ENCODE data around the gene RYR1.

The RYR1 gene

DNA sequence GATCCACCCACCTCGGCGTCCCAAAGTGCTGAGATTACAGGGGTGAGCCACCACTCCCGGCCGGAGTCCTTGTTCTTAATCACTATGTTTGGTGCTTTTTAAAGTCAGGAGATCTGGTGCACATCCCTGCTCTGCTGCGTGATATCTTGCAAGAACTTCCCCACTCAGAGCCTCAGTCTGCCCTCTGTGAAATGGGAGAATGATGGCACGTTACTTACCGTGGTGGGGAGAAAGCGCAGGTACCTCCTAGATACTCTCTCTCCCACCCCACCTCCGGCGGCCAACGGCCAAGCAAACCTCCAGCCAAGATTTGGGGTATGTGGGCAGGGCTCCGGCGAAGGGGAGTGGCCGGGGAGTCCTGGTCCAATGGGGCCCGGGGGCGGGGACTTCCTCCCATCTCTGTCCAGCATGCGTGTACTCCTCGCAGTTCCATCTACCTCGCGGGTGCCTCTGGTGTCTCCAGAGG lies at the start of gene RYR1:
TSS of gene RYR1 (plus strand) at position 424 of the 466 bp plus-strand sequence. CDS start 139 bp downstream, outside the sequence.
- DNase-seq (ENCODE audit: low read depth in 3 of 3), result peak in 1 of 3 experiments; percentile 10

DNA sequence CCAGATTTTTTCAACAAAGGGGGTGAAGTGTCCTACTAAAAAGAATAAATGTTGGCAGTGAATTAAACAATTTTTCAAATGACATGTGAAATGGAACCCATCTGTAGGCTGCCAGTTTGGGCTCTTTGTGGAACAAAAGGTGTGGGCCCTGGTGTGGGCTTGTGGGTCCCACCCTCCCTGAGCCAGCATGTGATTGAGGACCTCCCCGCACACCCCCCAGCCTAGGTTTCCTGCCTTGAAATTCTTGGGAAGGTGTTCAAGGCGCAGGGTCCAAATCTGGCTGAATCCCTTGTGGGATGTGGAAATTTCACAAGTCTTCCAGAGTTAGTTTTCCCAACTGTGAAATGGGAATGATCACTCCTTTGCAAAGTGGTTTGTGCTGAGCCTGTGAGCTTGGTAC lies 49.7 kb upstream of the RYR1 start:
- DNase-seq (ENCODE audit: low read depth in 3 of 3), result no peak

DNA sequence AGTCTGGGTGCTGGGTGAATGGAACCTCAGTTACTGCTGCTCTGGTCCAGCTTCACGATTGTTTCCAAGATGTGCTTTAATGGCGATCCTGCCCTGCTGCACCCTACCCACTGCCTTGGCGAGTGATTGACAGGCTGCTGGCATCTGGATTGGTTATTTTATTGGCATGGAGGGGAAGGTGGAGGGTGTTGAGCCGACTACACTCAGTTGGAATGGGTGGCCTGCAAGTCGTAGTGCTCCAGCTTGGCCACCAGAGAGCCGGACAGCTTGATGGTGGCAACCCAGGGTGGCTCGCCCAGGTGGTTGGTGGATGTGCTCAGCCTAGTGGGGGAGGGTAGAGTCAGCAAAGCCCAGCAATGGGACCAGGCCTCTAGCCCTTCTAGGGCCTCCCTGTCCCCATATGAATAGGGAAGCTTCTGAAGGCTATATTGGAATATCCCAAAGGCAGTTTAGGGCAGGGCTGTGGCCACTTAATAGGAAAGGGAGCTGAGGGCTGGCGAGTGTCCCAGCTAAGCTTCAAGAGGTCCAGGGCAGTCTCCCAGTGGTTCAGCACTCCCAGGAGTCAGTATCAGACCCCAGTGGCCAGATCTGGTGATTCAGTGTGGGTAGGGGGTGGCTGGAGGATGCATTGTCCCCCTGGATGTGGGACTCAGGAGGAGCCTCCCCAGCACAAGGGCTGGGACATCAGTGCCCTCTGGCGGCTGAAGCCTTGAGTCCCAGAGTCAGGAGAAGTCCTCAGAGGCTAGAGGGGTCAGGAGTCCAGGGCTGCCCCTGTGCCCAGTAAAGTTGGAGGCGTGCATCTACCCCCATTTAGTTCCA lies 49.1 kb upstream of the RYR1 start:
- no peak for DNase-seq (ENCODE audit: low read depth in 3 of 3)

DNA sequence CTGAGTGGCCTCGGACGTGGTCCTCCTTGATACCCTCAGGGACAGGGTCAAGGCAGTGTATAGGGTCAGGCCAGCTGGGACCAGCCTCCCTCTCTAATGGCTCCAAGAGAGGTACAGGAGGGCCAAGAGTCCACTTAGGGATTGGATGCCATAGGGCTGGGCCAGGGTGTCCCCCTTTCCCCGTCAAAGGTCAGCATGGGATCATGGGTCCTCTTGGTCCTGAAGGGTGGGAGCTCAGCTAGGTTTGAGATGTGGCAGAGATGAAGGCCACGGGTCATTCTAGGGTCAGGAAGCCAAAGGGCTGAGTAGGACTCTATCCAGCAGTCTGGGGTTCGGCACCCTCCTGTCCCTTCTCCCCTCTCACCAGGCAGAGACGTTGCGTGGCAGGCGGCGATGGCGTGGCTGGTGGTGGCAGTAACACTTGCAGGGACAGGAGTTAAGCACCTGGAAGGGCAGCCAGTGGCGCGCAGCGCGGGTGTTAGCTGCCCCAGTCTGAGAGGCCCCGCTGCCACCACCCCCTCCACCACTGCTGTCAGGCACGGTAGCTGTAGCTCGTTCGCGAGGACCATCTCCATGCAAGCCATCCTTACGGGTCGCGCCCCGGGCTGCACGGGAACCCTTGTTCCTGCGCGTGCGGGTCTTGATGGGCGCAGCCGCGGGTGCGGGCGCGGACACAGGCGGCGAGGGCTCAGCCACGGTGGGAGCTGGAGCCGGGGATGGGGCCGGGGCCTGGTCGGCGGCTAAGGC lies 48.3 kb upstream of the RYR1 start:
- no peak for DNase-seq (ENCODE audit: low read depth in 3 of 3)

DNA sequence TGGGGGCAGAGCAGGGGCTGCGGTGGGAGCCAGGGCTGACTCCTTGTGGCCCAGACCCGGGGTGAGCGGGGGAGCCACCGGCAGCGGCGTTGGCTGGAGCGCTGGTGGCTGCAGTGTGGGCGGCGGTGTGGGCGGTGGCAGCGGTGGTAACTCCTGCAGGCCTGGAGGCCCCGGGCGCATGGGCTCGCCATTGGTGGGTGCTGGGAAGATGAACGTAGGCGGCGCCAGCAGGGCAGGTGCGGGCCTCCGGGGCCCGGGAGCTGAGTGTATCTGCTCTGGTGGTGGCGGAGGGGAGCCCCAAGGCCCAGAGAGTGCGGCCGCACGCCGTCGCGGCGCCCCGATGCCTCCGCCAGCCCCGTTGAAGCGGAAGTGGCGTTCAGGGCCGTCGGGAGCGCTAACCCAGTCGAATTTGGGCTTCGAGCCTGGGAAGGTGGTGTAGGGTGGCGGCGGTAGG lies 47.7 kb upstream of the RYR1 start:
- no peak for DNase-seq (ENCODE audit: low read depth in 3 of 3)

- DNase-seq (ENCODE audit: low read depth in 3 of 3), result no peak
Measured at GRCh38 chr19:38386300-38386970, 47.1 kb upstream of the RYR1 start.

GRCh38 chr19:38386971-38387549 lies 46.4 kb upstream of the RYR1 start:
- no peak for DNase-seq (ENCODE audit: low read depth in 3 of 3)

DNA sequence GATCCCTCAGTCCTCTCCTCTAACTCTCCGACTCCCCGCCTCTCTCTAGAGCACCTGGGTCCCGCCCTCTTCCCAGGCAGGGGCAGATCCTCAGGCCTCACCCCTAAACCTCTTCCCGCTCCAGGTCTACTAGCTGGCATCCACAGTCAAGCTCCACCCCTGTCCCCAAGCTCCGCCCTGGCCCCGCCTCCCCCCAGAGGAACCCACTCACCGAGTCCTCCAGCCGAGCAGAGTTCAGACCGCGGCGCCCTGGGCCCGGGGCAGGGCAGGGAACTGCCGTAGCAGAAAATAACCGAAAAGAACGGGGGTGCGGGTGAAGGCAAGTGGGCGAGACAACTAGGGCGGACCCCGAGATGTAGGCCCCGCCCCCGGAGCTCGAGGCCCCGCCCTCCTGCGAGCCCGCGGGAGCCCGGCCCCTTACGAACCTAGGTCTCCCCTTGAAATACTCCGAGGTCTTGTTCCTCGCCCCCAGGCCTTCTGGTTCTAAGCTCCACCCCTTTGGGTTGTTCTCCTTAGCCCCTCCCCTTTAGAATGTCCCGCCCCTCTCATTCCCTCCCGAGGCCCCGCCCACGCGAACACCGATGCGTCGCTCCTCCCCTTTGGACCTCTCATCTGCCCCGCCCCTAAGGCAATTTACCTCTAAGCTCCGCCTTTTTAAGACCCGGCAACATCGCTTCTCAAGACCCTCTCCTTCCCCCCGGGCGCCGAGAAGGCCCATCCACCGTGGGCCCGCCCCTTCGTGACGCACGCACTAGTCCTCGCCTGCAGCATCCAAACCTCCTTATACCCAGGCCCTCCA lies 45.7 kb upstream of the RYR1 start, which contains the start of gene GGN:
TSS of gene GGN (minus strand) at position 485 of the 799 bp plus-strand sequence. CDS start 773 bp downstream, outside the sequence.
- DNase-seq (ENCODE audit: low read depth in 3 of 3), result peak; percentile 63 to 70 (median 65)

- no peak for DNase-seq (ENCODE audit: low read depth in 3 of 3)
Measured at GRCh38 chr19:38388349-38389100, 45.0 kb upstream of the RYR1 start, which contains the start of gene SPRED3. Gene SPRED3, plus strand, starts transcription at chr19:38388697. Its CDS starts 1,606 bp downstream, at chr19:38390303.

GRCh38 chr19:38389101-38389925 lies 44.2 kb upstream of the RYR1 start:
- no peak for DNase-seq (ENCODE audit: low read depth in 3 of 3)

DNA sequence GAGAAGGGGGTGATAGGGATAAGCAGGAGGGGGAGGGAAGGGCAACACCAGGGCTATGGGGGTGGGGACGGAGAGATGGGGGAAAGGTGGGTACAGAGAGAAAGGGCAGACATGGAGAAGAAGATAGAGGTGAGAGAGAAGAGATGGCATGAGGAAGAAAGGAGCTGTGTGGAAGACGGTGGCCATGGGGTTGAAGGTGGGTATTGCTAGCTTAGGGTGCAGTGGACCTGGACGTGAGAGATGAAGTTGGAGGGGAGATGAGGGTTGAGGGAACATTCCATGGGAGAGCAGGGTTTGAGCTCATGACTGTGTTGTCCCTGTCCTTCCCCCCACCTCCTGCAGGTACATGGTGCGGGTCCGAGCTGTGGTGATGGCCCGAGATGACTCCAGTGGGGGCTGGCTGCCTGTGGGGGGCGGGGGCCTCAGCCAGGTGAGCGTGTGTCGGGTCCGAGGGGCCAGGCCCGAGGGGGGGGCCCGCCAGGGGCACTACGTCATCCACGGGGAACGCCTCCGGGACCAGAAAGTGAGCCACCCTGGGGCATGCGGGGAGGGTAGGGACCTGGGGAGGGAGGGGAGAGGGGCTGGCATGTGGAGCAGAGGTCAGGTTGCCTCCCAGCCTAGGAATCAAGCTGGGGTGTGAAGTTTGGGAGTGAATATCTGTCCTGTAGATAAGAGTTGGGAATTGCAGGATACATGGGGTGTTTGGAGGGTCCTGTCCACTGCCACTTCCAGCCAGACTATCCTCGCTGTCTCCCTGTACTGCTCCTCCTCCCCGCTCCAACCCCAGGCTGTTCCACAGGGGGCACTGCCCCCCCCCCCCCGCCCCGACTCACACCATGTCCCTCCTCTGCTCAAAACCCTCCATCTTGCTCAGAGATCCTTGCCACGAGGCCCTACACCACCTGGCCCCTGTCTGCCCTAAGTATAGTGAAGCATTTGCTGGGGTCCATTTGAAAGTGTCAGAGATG lies 43.2 kb upstream of the RYR1 start:
- DNase-seq (ENCODE audit: low read depth in 3 of 3), result no peak

DNA sequence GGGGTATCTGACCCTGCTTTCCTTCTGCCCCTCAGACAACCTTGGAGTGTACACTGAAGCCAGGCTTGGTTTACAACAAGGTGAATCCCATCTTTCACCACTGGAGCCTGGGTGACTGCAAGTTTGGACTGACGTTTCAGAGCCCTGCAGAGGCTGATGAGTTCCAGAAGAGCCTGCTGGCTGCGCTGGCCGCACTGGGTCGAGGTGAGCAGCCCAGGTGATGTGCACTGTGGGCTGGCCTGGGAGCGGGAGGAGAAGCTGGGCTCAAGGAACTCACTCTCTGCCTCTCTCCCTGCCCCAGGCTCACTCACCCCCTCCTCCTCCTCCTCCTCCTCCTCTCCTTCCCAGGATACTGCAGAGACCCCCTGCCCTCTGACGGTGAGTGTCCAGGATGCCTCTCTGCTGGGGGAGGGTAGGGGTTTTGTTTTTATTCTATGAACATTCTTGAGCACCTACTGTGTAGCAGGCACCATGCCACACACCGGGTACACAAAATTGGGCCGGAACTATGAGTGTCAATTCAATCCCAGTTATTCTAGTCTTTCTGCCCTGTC lies 41.5 kb upstream of the RYR1 start:
- DNase-seq (ENCODE audit: low read depth in 3 of 3), result no peak

GRCh38 chr19:38392707-38393308 lies 40.7 kb upstream of the RYR1 start:
- no peak for DNase-seq (ENCODE audit: low read depth in 3 of 3)

DNA sequence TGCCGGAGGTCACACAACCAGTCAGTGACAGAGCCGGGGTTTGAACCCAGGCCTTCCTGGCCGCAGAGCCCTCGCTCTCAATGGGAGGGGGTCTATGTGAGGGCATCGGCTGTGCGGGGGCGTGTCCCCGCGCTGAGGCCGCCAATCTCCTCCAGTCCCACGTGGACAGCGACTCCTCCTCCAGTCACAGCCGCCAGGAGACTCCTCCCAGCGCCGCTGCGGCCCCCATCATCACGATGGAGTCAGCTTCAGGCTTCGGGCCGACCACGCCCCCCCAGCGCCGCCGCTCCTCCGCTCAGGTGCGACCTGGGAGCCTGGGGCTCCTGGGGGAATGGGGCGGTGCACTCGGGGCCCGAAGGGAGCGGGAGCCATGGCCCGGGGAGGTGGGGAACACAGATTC lies 39.0 kb upstream of the RYR1 start:
- DNase-seq (ENCODE audit: low read depth in 3 of 3), result peak; percentile 53 to 54 (median 54)

DNA sequence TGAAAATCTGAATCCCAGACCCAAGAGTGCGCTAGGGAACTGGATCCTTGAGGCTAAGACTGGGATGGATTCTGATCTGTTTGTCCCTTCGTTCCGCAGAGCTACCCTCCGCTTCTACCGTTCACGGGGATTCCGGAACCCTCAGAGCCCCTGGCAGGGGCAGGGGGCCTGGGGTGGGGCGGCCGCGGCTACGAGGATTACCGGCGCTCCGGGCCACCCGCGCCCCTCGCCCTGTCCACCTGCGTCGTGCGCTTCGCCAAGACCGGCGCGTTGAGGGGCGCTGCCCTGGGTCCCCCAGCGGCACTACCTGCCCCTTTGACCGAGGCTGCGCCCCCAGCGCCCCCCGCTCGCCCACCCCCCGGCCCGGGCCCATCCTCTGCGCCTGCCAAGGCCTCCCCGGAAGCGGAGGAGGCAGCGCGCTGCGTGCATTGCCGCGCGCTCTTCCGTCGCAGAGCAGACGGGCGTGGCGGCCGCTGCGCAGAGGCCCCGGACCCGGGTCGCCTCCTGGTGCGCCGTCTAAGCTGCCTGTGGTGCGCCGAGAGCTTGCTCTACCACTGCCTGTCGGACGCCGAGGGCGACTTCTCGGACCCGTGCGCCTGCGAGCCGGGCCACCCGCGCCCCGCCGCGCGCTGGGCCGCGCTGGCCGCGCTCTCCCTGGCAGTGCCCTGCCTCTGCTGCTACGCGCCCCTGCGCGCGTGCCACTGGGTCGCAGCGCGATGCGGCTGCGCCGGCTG lies 37.9 kb upstream of the RYR1 start:
- DNase-seq (ENCODE audit: low read depth in 3 of 3), result peak in 1 of 3 experiments; percentile 43

DNA sequence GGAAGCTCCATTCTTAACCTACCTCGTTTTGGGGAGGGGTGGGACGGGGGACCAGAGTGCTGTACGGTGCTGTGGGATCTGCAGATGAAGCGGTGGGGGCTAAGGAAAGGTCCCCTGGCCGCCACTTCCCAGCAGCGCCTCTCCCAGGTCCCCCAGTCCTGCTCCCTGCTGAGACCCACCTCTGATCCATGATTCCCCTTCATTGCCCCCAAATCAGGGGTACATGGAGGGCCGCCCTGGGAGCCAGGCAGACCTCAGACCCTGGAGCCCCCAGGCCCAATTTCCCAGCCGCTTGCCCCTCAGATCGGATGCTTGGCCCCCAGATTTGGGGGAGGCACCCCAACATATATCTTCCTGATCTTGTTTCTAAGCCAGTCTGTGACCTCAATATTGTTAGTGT lies 34.4 kb upstream of the RYR1 start:
- DNase-seq (ENCODE audit: low read depth in 3 of 3), result no peak

Data from stimulated activated CD4-positive, alpha-beta T cell treated with anti-CD3 and anti-CD28 coated beads, TNF-alpha, amount 100 ng/mL, for 4 hours (primary cell).